Testis (tissue), 2 donors: Measurements from ENCODE around the gene VSIG2.

Source experiments
- CTCF ChIP-seq, 3 experiments: fragments of 450-650 bp in 2 of 3; fragments of 200-600 bp in 1 of 3; sonication (generic) in 1 of 3; IDR thresholded peaks; one replicate each; pipeline ENCODE4 v1.5.1; 2016 to 2019; ENCODE audit warnings: antibody characterized with exemption in 3 of 3, mild to moderate bottlenecking in 2 of 3, moderate library complexity in 1 of 3
- POLR2A ChIP-seq: fragments of 450-650 bp; IDR thresholded peaks from one replicate; pipeline ENCODE4 v1.6.1; 2017; ENCODE audit warnings: antibody characterized with exemption, mild to moderate bottlenecking, moderate library complexity

- TF ChIP-seq CTCF (IDR thresholded peaks at IDR 0.05) (no peak), POLR2A (no peak)
These were observed 24.6 kb downstream of the VSIG2 start for GRCh38 chr11:124727474-124727873.
